Measurements from ENCODE around the gene ADCY4. TPM values are rescaled to one million over a fixed set of nuclear protein-coding genes. Genes with fewer than 3 reads are reported as not detected.
A peak's percentile ranks its signal among the peaks of the same experiment; 100 is the strongest.

Gene ADCY4
- total RNA-seq, 4 donors from 2014 or later = 6.7 to 22.8 (median 16.5) TPM

GRCh38 chr14:24365600-24366412 is 30.9 kb upstream of the ADCY4 start:
- intact Hi-C loops (cut with DNase I; ENCODE audit: low total_unique reads) = loop anchor here (5.0 kb wide), 1 partner anchor 61 kb away; the partner anchor contains the start of genes CBLN3 and KHNYN
- WGBS, 2 donors = 6 to 7% methylated on average over 28 of the region's 28 CpGs
- TF ChIP-seq POLR2A (IDR thresholded peaks at IDR 0.05) (no peak), CTCF (IDR thresholded peaks at IDR 0.05) (peak in 1 of 3 donors; percentile 87)

GRCh38 chr14:24364841-24365240 is 30.0 kb upstream of the ADCY4 start:
- H3K4me3 ChIP-seq (ENCODE audit: low read depth, poor library complexity, severe bottlenecking) = no peak overlapping the region
- intact Hi-C loops (cut with DNase I; ENCODE audit: low total_unique reads) = loop anchor here (5.0 kb wide), 1 partner anchor 62 kb away; the partner anchor contains the start of genes CBLN3 and KHNYN
- no peak for DNase-seq (ENCODE audit: low spot score in 2 of 2)
- WGBS, 2 donors = 42 to 66% methylated on average over 1 of the region's 1 CpG
- no peak for TF ChIP-seq POLR2A (IDR thresholded peaks at IDR 0.05)
- TF ChIP-seq CTCF (IDR thresholded peaks at IDR 0.05) = no peak

More at GRCh38 chr14:24365600-24366412, 30.9 kb upstream of the ADCY4 start:
- DNase-seq (ENCODE audit: low spot score in 2 of 2) = peak; percentile 88 to 97
- no peak overlapping the region for H3K4me3 ChIP-seq (ENCODE audit: low read depth, poor library complexity, severe bottlenecking)

- no peak overlapping the region for H3K4me3 ChIP-seq (ENCODE audit: low read depth, poor library complexity, severe bottlenecking)
- TF ChIP-seq POLR2A (IDR thresholded peaks at IDR 0.05) (no peak), CTCF (IDR thresholded peaks at IDR 0.05) (no peak)
- 93 to 95% methylated on average over 5 of the region's 5 CpGs for WGBS, 2 donors
- no peak for DNase-seq (ENCODE audit: low spot score in 2 of 2)
- intact Hi-C loops (cut with DNase I; ENCODE audit: low total_unique reads) = no loop called here
These were observed 28.5 kb upstream of the ADCY4 start for GRCh38 chr14:24363401-24363800.

- 58 to 69% methylated on average over 2 of the region's 2 CpGs for WGBS, 2 donors
- intact Hi-C loops (cut with DNase I; ENCODE audit: low total_unique reads) = no loop called here
- no peak for DNase-seq (ENCODE audit: low spot score in 2 of 2)
- no peak overlapping the region for H3K4me3 ChIP-seq (ENCODE audit: low read depth, poor library complexity, severe bottlenecking)
- no peak for TF ChIP-seq CTCF (IDR thresholded peaks at IDR 0.05)
- TF ChIP-seq POLR2A (IDR thresholded peaks at IDR 0.05) = no peak
These were observed 27.5 kb upstream of the ADCY4 start for GRCh38 chr14:24362241-24362960.

- TF ChIP-seq POLR2A (IDR thresholded peaks at IDR 0.05) = no peak
- intact Hi-C loops (cut with DNase I; ENCODE audit: low total_unique reads) = no loop called here
- no peak for DNase-seq (ENCODE audit: low spot score in 2 of 2)
These were observed 26.5 kb upstream of the ADCY4 start for GRCh38 chr14:24361326-24361725.

GRCh38 chr14:24360281-24360680 is 25.4 kb upstream of the ADCY4 start:
- H3K4me3 ChIP-seq (ENCODE audit: low read depth, poor library complexity, severe bottlenecking) = no peak overlapping the region
- 91 to 92% methylated on average over 3 of the region's 3 CpGs for WGBS, 2 donors
- TF ChIP-seq POLR2A (IDR thresholded peaks at IDR 0.05) = no peak
- no peak for TF ChIP-seq CTCF (IDR thresholded peaks at IDR 0.05)
- DNase-seq (ENCODE audit: low spot score in 2 of 2) = no peak
- intact Hi-C loops (cut with DNase I; ENCODE audit: low total_unique reads) = no loop called here

More at GRCh38 chr14:24361326-24361725, 26.5 kb upstream of the ADCY4 start:
- WGBS, 2 donors = 69 to 83% methylated on average over 2 of the region's 2 CpGs
- H3K4me3 ChIP-seq (ENCODE audit: low read depth, poor library complexity, severe bottlenecking) = no peak overlapping the region
